ENCODE measurements around the gene CARM1.

DNA sequence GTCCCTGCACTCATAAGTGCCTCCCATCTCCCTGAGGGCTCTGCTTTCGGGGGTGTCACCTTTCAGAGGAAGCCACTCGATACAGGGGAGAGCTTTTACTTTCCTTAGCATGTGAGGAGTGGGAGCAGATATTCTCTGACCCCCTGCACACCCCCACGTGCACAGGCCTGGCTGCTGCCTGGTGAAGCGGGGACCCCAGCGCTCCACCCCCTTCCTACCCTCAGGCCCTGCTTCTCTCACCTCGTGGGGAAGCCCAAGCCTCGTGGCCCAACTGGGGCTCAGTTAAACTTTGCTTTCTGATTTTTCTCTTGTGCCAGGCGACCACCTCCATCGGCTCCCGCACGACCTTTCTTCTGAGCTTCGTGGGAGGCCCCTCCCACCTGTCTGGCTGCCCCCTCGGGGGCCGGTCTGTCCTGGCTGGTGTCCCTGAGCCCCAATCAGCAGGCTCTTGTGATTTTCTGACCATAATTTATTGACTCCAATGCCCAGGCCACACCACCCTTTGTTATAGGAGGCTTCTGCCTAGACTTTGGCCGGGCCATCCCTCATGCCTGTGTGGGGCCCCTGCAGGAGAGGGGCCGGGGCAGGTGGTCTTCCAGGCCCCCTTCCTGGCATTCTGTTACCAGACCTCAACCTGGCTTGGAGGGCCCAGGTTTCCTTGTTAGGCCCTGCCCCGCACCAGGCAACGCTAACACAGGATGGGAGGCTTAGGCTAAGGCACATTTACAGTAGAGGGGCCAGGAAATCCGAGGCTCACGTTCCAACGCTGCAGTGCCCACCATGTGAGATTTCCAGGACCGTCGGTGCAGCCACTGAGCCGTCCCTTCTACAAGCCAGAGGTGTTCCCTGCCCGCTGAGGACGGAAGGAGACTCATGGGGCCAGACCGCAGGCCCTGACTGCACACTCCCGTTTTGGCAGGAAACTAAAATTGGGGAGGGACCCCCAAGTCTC lies 39.1 kb upstream of the CARM1 start:
- TF ChIP-seq, protein P1, sequence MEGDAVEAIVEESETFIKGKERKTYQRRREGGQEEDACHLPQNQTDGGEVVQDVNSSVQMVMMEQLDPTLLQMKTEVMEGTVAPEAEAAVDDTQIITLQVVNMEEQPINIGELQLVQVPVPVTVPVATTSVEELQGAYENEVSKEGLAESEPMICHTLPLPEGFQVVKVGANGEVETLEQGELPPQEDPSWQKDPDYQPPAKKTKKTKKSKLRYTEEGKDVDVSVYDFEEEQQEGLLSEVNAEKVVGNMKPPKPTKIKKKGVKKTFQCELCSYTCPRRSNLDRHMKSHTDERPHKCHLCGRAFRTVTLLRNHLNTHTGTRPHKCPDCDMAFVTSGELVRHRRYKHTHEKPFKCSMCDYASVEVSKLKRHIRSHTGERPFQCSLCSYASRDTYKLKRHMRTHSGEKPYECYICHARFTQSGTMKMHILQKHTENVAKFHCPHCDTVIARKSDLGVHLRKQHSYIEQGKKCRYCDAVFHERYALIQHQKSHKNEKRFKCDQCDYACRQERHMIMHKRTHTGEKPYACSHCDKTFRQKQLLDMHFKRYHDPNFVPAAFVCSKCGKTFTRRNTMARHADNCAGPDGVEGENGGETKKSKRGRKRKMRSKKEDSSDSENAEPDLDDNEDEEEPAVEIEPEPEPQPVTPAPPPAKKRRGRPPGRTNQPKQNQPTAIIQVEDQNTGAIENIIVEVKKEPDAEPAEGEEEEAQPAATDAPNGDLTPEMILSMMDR (IDR thresholded peaks at IDR 0.05), result no peak
- no peak for TF ChIP-seq EZH2 (IDR thresholded peaks at IDR 0.05; ENCODE audit: borderline replicate concordance, insufficient read depth, low read depth, low read length, poor library complexity, severe bottlenecking)
